ENCODE measurements around the gene SERP1.

GRCh38 chr3:150511122-150511821 lies 35.0 kb downstream of the SERP1 start:
- TF ChIP-seq CTCF (IDR thresholded peaks at IDR 0.05; ENCODE audit: insufficient read depth, low read depth, low read length) (no peak), EZH2 (IDR thresholded peaks at IDR 0.05; ENCODE audit: insufficient read depth, low read length) (no peak)
